Trophoblast cell (in vitro differentiated cells and primary cell): ENCODE measurements around the gene TTC17.

Experiments used
- DNase-seq, 2 donors: peaks; one replicate each; pipeline ENCODE4 v3.0.0-alpha.2; 2016
- H2AFZ ChIP-seq: 2 replicates; pipeline ENCODE4 v1.6.1; 2013; ENCODE audit warnings: low read length, moderate library complexity, mild to moderate bottlenecking; ENCODE audit not compliant: insufficient read depth, poor library complexity
- H2AK5ac ChIP-seq: 2 replicates; pipeline ENCODE4 v1.6.1; 2013; ENCODE audit warnings: mild to moderate bottlenecking, low read length
- H2BK120ac ChIP-seq: 2 replicates; pipeline ENCODE4 v1.6.1; 2013; ENCODE audit warnings: low read length, mild to moderate bottlenecking, moderate library complexity; ENCODE audit not compliant: insufficient read depth, poor library complexity
- H2BK12ac ChIP-seq: 2 replicates; pipeline ENCODE4 v1.6.1; 2013; ENCODE audit warnings: mild to moderate bottlenecking, low read length, moderate library complexity
- H2BK5ac ChIP-seq: 2 replicates; pipeline ENCODE4 v1.6.1; 2013; ENCODE audit warnings: low read length, low read depth, moderate library complexity, mild to moderate bottlenecking; ENCODE audit not compliant: poor library complexity
- H3K14ac ChIP-seq: 2 replicates; pipeline ENCODE4 v1.6.1; 2013; ENCODE audit warnings: mild to moderate bottlenecking, low read length
- H3K18ac ChIP-seq: 2 replicates; pipeline ENCODE4 v1.6.1; 2013; ENCODE audit warnings: mild to moderate bottlenecking, low read length
- H3K23ac ChIP-seq: 2 replicates; pipeline ENCODE4 v1.6.1; 2013; ENCODE audit warnings: low read length
- H3K27ac ChIP-seq: 2 replicates; pipeline ENCODE4 v1.5.1; 2013; ENCODE audit warnings: low read depth, mild to moderate bottlenecking, inconsistent platforms, low read length, moderate library complexity
- H3K27me3 ChIP-seq: 2 replicates; pipeline ENCODE4 v1.6.1; 2013; ENCODE audit warnings: inconsistent platforms, mild to moderate bottlenecking, low read length, moderate library complexity; ENCODE audit not compliant: insufficient read depth
- H3K36me3 ChIP-seq, 2 experiments: 1 replicate in 1 of 2; 2 replicates in 1 of 2; pipeline ENCODE4 v1.6.1; 2013; ENCODE audit warnings: low read length in 2 of 2, mild to moderate bottlenecking in 2 of 2, moderate library complexity in 1 of 2; ENCODE audit not compliant: insufficient read depth in 2 of 2, control insufficient read depth in 1 of 2
- H3K4ac ChIP-seq: 2 replicates; pipeline ENCODE4 v1.6.1; 2013; ENCODE audit warnings: low read depth, mild to moderate bottlenecking, low read length, moderate library complexity
- H3K4me1 ChIP-seq, 2 experiments: 1 replicate in 1 of 2; 2 replicates in 1 of 2; pipeline ENCODE4 v1.6.1; 2013; ENCODE audit warnings: low read length in 2 of 2, mild to moderate bottlenecking in 2 of 2, moderate library complexity in 1 of 2; ENCODE audit not compliant: insufficient read depth in 2 of 2, control insufficient read depth in 1 of 2
- H3K4me2 ChIP-seq: 2 replicates; pipeline ENCODE4 v1.6.1; 2013; ENCODE audit warnings: inconsistent platforms, mild to moderate bottlenecking, low read length, moderate library complexity
- H3K4me3 ChIP-seq: 2 replicates; pipeline ENCODE4 v1.5.1; 2013; ENCODE audit warnings: mild to moderate bottlenecking, low read depth, low read length, inconsistent platforms
- H3K79me1 ChIP-seq: one replicate; pipeline ENCODE4 v1.6.1; 2013; ENCODE audit warnings: low read length
- H3K79me2 ChIP-seq: 2 replicates; pipeline ENCODE4 v1.6.1; 2013; ENCODE audit warnings: low read length, mild to moderate bottlenecking; ENCODE audit not compliant: control insufficient read depth, insufficient read depth, poor library complexity
- H3K9ac ChIP-seq: 2 replicates; pipeline ENCODE4 v1.6.1; 2013; ENCODE audit warnings: mild to moderate bottlenecking, low read length
- H3K9me3 ChIP-seq: 2 replicates; pipeline ENCODE4 v1.6.1; 2013; ENCODE audit warnings: low read depth, mild to moderate bottlenecking, control low read depth, inconsistent platforms, low read length; ENCODE audit not compliant: insufficient read depth
- H4K12ac ChIP-seq: 2 replicates; pipeline ENCODE4 v1.6.1; 2013; ENCODE audit warnings: low read depth, mild to moderate bottlenecking, low read length, moderate library complexity
- H4K8ac ChIP-seq: 2 replicates; pipeline ENCODE4 v1.6.1; 2013; ENCODE audit warnings: low read depth, mild to moderate bottlenecking, low read length, moderate library complexity
- H4K91ac ChIP-seq: one replicate; pipeline ENCODE4 v1.6.1; 2013; ENCODE audit warnings: low read depth, mild to moderate bottlenecking, low read length, moderate library complexity
- WGBS: extraction: QIAGEN DNeasy Blood & Tissue Kit; methylation state at CpG from one replicate; pipeline ENCODE4 v1.1.7; 2013; ENCODE audit warnings: missing lambda C conversion rate; ENCODE audit not compliant: insufficient read length, insufficient coverage; ENCODE audit errors: extremely low coverage; 5-methylcytosine and 5-hydroxymethylcytosine counted together

The TTC17 gene

DNA sequence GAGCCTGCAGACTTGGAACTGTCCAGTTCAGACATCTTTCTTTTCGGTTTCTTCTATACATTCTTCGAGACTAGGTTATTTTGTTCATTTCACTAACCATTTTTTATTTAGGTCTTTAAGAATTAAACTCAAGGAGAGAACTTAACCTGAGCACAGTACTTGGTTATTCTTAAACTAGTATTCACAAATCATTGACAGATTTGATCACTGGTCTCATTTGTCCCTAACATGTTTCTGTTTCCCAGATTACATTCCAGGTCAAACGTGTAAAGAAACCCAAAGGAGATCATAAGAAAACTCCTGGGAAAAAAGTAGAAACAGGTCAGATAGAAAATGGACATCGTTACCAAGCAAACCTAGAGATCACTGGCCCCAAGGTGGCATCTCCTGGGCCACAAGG, 85.1 kb downstream of the TTC17 start:
- no peak overlapping the region for H3K4me2 ChIP-seq
- H3K4ac ChIP-seq: no peak overlapping the region
- H4K91ac ChIP-seq: no peak overlapping the region
- WGBS: no CpG with 5 or more reads among the region's 4 CpGs
- H3K79me2 ChIP-seq: no peaks in the 10 kb centered on the region
- H2AK5ac ChIP-seq: no peak overlapping the region
- H3K79me1 ChIP-seq: no peaks in the 10 kb centered on the region
- no peak overlapping the region for H4K8ac ChIP-seq
- no peaks in the 10 kb centered on the region for H3K9me3 ChIP-seq
- no peak for DNase-seq
- no peak overlapping the region for H3K9ac ChIP-seq
- no peak overlapping the region for H2AFZ ChIP-seq
- H2BK120ac ChIP-seq: no peak overlapping the region
- H3K4me1 ChIP-seq: no peaks in the 10 kb centered on the region
- H3K14ac ChIP-seq: no peak overlapping the region
- peaks cover 11 to 24% of the 10 kb centered on the region in 2 experiments for H3K36me3 ChIP-seq
- no peak overlapping the region for H2BK12ac ChIP-seq
- H2BK5ac ChIP-seq: no peak overlapping the region
- no peak overlapping the region for H3K18ac ChIP-seq
- no peak overlapping the region for H4K12ac ChIP-seq
- no peak overlapping the region for H3K27ac ChIP-seq
- H3K4me3 ChIP-seq: no peak overlapping the region
- no peak overlapping the region for H3K23ac ChIP-seq
- H3K27me3 ChIP-seq: no peaks in the 10 kb centered on the region

DNA sequence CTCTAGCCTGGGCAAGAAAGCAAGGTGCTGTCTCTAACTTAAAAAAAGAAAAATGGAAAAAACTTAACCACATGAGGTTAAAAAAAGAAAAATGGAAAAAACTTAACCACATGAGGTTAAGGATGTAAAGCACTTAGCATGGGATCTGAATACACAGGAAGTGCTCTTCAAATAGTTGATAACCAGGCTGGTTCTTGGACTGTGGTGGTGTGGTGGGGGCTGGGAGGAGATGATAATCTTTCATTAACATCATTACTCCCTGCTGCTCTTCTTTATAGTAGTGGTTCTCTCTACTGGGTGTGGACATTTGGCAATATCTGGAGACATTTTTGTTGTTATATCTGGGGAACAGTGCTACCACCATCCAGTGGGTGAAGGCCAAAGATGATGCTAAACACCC, 88.4 kb downstream of the TTC17 start:
- Histone ChIP-seq H3K36me3 (peaks cover 12 to 36% of the 10 kb centered on the region in 2 experiments), H4K12ac (no peak overlapping the region), H3K4me3 (no peak overlapping the region), H3K23ac (no peak overlapping the region), H2BK5ac (no peak overlapping the region), H3K4ac (no peak overlapping the region), H2AK5ac (no peak overlapping the region), H2BK120ac (no peak overlapping the region), H3K9ac (no peak overlapping the region), H2AFZ (no peak overlapping the region), H3K18ac (no peak overlapping the region), H3K9me3 (no peaks in the 10 kb centered on the region), H3K79me1 (no peaks in the 10 kb centered on the region), H3K27me3 (no peaks in the 10 kb centered on the region), H3K4me1 (no peaks in the 10 kb centered on the region), H2BK12ac (no peak overlapping the region), H3K4me2 (no peak overlapping the region), H4K91ac (no peak overlapping the region), H3K79me2 (no peaks in the 10 kb centered on the region), H3K14ac (no peak overlapping the region), H3K27ac (no peak overlapping the region), H4K8ac (no peak overlapping the region)
- no peak for DNase-seq

DNA sequence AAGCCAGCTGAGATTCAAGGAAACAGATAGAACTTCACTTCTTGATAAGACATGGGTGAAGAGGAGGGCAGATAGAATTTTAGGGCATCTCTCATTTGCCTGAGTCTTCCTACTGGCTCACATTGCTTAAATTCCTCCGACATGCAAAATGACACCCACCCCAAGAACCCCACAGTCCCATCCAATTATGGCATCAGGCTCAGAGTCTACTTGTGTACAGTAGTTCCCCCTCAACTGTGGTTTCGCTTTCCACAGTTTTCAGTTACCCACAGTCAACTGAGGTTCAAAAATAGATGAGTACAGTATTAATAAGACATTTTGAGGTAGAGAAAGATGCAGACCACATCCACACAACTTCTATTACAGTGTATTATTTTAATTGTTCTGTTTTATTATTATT, 99.8 kb downstream of the TTC17 start:
- H3K36me3 ChIP-seq: peaks cover 12 to 15% of the 10 kb centered on the region in 2 experiments

DNA sequence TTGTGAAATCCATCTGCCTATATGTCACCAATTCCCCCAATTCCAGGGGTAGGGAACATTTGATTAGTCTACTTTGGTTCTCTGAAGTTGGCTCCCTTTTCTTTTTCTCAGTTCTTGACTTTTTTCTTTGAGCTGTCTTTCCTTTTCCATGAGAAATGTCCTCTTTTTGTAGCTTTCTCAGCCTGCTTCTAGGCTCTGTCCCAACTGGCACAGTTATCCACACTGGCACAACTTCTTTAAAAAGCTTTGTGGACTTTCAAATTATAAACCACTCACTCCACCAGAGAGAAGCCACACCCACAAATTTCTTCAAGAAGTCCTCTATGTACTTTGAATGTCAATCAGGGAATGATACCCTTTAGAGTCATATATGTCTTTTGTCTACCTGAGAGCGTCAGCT, 100.5 kb downstream of the TTC17 start:
- Histone ChIP-seq H4K8ac (no peak overlapping the region), H3K4me2 (no peak overlapping the region), H3K79me1 (no peaks in the 10 kb centered on the region), H3K4me3 (no peak overlapping the region), H3K79me2 (no peaks in the 10 kb centered on the region), H3K18ac (no peak overlapping the region), H2AFZ (no peak overlapping the region), H3K23ac (no peak overlapping the region), H3K9me3 (no peaks in the 10 kb centered on the region), H3K4ac (no peak overlapping the region), H2AK5ac (no peak overlapping the region), H2BK5ac (no peak overlapping the region), H3K9ac (no peak overlapping the region), H3K4me1 (no peaks in the 10 kb centered on the region), H3K27ac (no peak overlapping the region), H4K12ac (no peak overlapping the region), H3K27me3 (no peaks in the 10 kb centered on the region), H4K91ac (no peak overlapping the region), H3K14ac (no peak overlapping the region), H2BK120ac (no peak overlapping the region), H2BK12ac (no peak overlapping the region), H3K36me3 (peaks cover 12 to 15% of the 10 kb centered on the region in 2 experiments)
- DNase-seq: no peak
- WGBS: no CpG with 5 or more reads among the region's 1 CpG

More for the DNA sequence above, 99.8 kb downstream of the TTC17 start:
- H3K27ac ChIP-seq: no peak overlapping the region
- no peaks in the 10 kb centered on the region for H3K9me3 ChIP-seq
- H3K4me2 ChIP-seq: no peak overlapping the region
- H3K18ac ChIP-seq: no peak overlapping the region
- WGBS: no CpG with 5 or more reads among the region's 2 CpGs
- no peak for DNase-seq
- H4K91ac ChIP-seq: no peak overlapping the region
- no peaks in the 10 kb centered on the region for H3K4me1 ChIP-seq
- no peak overlapping the region for H4K8ac ChIP-seq
- no peaks in the 10 kb centered on the region for H3K79me1 ChIP-seq
- no peaks in the 10 kb centered on the region for H3K27me3 ChIP-seq
- H3K4me3 ChIP-seq: no peak overlapping the region
- H3K14ac ChIP-seq: no peak overlapping the region
- no peak overlapping the region for H3K23ac ChIP-seq
- H4K12ac ChIP-seq: no peak overlapping the region
- no peak overlapping the region for H2BK5ac ChIP-seq
- H2AFZ ChIP-seq: no peak overlapping the region
- no peak overlapping the region for H2AK5ac ChIP-seq
- no peak overlapping the region for H3K9ac ChIP-seq
- H3K4ac ChIP-seq: no peak overlapping the region
- no peaks in the 10 kb centered on the region for H3K79me2 ChIP-seq
- no peak overlapping the region for H2BK12ac ChIP-seq
- H2BK120ac ChIP-seq: no peak overlapping the region
